Measurements from ENCODE around the gene CCL22. TPM values are rescaled to one million over a fixed set of nuclear protein-coding genes. Genes with fewer than 3 reads are reported as not detected.

CCL22 gene
- total RNA-seq, 1 experiment from 2014 or later: not detected

DNA sequence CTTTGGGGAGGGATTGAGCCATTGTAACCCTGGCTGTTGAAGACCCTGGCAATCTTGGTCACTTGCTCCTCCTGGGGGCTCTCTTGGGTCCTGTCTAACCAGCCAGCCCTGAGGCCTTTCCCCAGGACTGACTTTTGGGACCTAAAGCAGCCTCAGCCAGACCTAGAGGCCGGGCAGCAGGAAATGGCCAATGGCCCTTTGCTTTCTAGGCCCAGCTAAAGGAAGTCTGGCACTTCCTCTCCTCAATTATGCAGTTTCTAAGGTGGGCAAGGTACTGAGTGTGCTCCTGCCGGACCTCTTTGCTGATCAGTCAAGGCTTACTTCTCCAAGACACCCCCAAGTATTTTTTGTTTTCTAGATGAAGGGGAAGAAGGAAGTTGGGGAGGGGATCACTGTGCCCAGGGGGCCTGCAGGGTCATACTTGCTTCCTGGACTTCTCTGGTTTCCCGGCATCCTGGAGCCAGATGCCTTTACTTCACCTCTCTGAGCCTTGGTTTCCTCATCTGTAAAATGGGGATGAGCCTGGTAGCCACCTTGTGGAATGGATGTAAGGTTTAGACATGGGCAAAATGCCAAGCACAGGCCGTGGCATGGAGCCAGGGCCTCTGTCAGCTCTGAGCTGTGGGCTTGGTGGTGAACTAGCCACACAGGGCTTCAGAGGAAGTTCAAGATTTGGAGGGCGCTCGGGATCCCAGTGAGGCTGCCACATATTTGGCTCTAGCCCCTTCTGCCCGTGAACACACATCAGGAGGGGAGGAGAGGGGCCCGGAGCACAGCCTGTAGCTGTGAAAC, 22.3 kb downstream of the CCL22 start:
- H3K27ac Mint-ChIP-seq: no peak overlapping the region; a peak in 1 of 7 replicates
- Histone ChIP-seq H3K79me1 (ENCODE audit: insufficient read depth, low read depth, low read length, poor library complexity, severe bottlenecking) (no peaks in the 10 kb centered on the region), H3K4me2 (ENCODE audit: insufficient read depth, insufficient read length, low read length) (no peak overlapping the region), H2BK12ac (ENCODE audit: insufficient read length, low read depth, low read length) (no peak overlapping the region), H2BK120ac (ENCODE audit: low read depth, low read length, poor library complexity, severe bottlenecking) (no peak overlapping the region), H3K23me2 (ENCODE audit: insufficient read length, low read depth, low read length, poor library complexity, severe bottlenecking) (no peaks in the 10 kb centered on the region), H4K20me1 (ENCODE audit: control insufficient read depth, insufficient read depth, insufficient read length) (no peaks in the 10 kb centered on the region), H3K27ac (ENCODE audit: insufficient read length, low read depth, low read length) (no peak overlapping the region), H3K9me3 (ENCODE audit: control insufficient read depth, low read depth, low read length) (no peaks in the 10 kb centered on the region), H3K9ac (ENCODE audit: extremely low read depth, insufficient read length, low read length) (no peak overlapping the region), H3K18ac (ENCODE audit: insufficient read length, low read depth, low read length) (no peak overlapping the region), H3K14ac (ENCODE audit: insufficient read depth, low read length) (no peak overlapping the region), H3K79me2 (ENCODE audit: insufficient read depth, low read length) (no peaks in the 10 kb centered on the region), H2BK5ac (ENCODE audit: insufficient read length, low read length) (no peak overlapping the region), H2AFZ (ENCODE audit: low read length) (no peak overlapping the region), H2AK5ac (ENCODE audit: insufficient read length, low read length) (no peak overlapping the region), H2BK20ac (ENCODE audit: low read depth, low read length, poor library complexity, severe bottlenecking) (no peak overlapping the region), H3K4me1 (ENCODE audit: insufficient read depth, low read length) (no peaks in the 10 kb centered on the region), H3K27me3 (ENCODE audit: insufficient read depth, low read length) (no peaks in the 10 kb centered on the region), H3K4ac (ENCODE audit: low read depth, low read length) (no peak overlapping the region), H3K23ac (ENCODE audit: insufficient read length, low read depth, low read length) (no peak overlapping the region), H4K91ac (ENCODE audit: insufficient read length, low read depth, low read length) (no peak overlapping the region), H3T11ph (ENCODE audit: low read length) (no peak overlapping the region), H2BK15ac (ENCODE audit: low read depth, low read length) (no peak overlapping the region), H3K56ac (ENCODE audit: insufficient read length, low read depth, low read length) (no peak overlapping the region), H4K8ac (replicated peaks; ENCODE audit: insufficient read length, low read depth, low read length) (no peak overlapping the region), H4K5ac (ENCODE audit: insufficient read length, low read depth, low read length) (no peak overlapping the region)
- H3K4me1 Mint-ChIP-seq: peaks cover 9 to 18% of the 10 kb centered on the region in 2 experiments
- no peaks in the 10 kb centered on the region for H3K36me3 Mint-ChIP-seq (ENCODE audit: insufficient read depth in 1 of 3, low read depth in 3 of 3)
- H3K9me3 Mint-ChIP-seq: no peaks in the 10 kb centered on the region
- no CpG with 5 or more reads among the region's 8 CpGs for WGBS (ENCODE audit: extremely low coverage, insufficient read length, low lambda C conversion rate)
- TF ChIP-seq CTCF (conservative IDR thresholded peaks at IDR 0.05): no peak
- H3K27me3 Mint-ChIP-seq (ENCODE audit: low read depth): peaks cover 1% of the 10 kb centered on the region; the same call in 1 of the 2 replicates
- H3K4me3 Mint-ChIP-seq: no peak overlapping the region
- no peak for DNase-seq

All from H9 (cell line).